ENCODE results near the gene IL17RD.

IL17RD gene

DNA sequence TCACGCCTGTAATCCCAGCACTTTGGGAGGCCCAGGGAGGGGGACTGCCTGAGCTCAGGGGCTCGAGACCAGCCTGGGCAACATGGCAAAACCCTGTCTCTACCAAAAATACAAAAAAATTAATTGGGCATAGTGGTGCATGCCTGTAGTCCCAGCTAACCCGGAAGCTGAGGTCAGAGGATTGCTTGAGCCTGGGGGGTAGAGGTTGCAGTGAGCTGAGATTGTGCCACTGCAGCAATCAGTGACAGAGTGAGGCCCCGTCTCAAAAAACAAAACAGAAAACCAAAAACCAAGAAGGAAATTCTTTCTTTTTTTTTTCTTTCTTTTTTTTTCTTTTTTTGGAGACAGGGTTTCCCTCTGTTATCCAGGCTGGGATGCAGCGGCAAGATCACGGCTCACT lies 101.2 kb downstream of the IL17RD start:
- DNase-seq: no peak

DNA sequence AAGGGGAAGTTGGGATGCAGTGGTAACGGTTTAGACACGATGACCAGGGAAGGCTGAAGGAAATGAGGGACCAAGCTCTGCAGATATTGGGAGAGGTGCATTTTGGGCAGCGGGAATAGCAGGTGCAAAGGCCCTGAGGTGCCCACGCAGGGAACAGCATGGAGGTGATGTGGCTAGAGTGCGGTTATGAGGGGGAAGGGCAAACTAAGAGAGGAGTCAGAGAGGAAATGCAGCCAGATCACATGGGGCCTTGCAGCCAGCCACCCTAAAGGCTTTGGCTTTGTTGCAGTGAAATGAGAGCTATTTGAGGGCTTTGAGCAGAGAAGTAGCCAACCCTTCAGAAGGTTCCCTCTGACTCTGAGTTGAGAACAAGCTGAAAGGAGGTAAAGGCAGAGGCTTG lies 102.1 kb downstream of the IL17RD start:
- no peak for DNase-seq

DNA sequence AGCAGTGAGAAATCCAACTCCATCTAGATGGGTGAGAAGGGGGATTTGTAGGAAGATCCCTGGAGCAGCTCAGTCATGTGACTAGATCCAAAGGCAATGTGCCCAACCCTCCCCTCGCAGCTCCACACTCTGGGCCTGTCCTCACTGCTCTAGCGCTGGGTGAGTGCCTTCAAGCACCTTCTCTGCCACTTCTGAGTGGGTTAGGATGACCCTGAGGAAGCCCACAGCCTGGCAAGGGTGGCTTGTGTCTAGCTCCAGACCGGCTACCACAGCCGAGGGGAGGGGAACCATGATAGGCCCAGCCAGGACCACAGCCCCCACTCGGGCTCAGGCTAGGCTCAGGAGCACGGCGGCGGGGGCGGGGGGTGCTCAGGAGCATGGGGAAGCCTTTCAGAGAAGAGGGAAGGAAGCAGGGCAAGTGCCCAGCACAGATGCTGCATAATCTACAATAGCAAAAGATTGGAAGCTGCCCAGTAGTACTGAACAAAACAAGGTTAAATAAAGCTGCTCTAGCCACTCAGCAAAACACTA lies 103.0 kb downstream of the IL17RD start:
- DNase-seq: no peak

DNA sequence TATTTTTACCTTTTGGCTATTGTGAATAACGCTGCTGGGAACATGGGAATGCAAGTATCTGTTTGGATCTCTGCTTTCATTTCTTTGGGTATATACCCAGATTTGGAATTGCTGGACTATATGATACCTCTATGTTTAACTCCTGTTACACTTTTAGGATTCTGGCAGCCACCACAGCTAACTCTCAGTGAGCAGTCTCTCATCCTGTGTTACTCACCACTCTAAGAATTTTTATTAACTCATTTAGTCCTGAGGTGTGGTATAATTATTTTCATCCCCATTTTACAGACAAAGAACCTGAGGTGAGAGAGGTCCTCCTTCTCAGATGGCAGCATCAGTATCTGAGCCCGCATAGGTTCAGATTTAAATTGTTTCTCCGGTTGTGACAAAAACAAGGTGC lies 103.6 kb downstream of the IL17RD start:
- DNase-seq: no peak

DNA sequence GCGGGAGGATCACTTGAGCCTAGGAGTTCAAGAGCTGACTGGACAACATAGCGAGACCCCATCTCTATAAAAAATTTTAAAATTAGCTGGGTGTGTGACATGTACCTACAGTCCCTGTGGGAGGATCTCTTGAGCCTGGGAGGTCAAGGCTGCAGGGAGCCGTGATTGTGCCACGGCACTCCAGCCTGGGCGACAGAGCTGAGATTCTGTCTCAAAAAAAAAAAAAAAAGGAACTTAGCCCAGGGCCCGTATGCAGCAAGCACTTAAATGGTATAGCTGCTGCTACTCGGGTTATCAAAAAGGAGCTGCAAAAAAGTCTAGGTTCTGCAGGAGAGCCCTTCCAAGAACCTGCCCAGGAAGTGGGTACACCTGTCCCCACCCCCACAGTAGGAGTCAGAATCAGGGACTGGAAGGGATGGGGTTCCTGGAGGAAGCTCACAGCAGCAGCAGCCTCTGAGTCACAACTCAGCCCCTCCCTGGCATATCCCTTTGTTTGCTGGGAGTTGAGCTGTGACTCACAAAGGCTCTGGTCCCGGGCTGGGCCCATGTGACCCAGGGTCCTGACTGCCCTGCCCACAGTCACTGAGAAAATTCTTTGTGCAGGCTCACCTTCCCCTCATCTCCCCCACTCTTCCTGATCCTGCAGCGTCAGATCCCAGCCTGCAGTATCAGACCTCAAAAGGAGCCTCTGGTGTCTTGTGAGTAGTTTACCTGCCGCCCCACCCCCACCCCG lies 104.9 kb downstream of the IL17RD start, which contains the start of gene SPATA12:
Gene SPATA12 (plus strand): TSS at position 576 of the 733 bp plus-strand sequence. CDS start 13,031 bp downstream, outside the sequence.
- DNase-seq: no peak

DNA sequence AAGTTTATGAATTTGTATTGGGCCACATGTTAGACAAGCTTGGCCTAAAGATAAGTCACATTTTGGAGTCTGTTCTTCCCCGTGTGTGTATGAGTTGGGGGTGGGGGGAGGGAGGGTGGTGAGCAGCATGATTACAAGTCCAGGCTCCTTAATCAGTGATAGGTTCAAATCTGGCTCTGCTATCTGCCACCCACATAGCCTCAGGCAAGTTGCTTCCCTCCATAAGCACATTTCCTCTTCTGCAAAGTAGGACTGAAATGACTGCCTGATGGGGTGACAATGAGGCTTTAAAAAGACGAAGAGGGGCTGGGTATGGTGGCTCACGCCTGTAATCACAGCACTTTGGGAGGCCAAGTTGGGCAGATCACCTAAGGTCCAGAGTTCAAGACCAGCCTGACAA lies 105.7 kb downstream of the IL17RD start:
- no peak for DNase-seq

DNA sequence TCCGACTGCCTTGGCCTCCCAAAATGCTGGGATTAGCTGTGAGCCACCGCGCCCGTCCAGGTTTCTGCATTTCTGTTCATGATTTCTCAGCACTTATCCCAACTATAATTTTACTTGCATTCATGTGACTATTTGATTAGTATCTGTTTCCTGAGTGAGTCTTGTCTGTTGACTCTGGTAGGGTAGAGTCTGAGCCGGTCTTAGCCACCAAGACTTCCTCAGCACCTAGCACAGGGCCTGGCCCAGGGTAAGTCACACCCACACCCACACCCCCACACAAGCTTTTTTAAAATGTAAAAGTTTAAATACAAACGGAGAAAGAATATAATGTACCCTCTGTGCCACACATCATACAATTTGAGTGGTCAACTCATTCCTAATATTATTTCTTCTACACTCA lies 107.8 kb downstream of the IL17RD start:
- no peak for DNase-seq

DNA sequence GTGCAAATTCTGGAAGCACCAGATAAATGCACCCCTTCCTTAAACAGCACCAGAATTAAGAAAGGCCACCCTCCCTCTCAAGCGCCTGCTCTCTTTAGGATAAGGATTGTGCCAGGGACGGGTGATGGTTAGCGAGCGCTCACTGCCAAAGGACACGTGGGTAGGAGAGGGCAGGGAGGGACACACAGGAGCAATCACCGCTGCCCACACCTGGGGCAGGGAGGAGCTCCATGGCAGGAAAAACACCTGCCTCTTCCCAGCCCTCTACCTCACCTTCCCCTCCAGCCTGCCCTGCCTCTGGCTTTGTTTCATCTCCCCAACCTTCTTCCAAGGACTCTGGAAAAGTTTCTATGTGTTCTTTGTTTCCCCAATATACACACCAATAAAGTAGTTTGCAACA lies 112.0 kb downstream of the IL17RD start:
- DNase-seq: no peak

DNA sequence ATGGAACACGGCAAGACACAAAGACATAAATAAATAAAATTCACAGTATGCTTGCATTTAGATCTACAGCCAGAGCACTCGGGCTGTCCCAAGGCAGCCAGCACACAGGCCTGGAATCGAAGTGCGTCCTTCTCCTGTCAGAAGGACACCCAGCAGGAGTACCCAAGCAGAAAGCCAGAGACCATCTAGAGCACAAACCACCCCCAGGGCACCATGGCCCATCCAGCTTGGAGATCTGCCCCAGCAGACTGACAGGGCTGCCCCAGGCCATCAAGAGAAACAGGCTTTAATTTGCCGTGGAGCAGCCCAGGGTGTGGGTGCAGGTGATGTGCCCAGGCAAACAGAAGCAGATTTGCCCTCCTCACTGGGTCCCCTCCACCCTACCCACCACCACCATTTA lies 112.5 kb downstream of the IL17RD start:
- DNase-seq: no peak

DNA sequence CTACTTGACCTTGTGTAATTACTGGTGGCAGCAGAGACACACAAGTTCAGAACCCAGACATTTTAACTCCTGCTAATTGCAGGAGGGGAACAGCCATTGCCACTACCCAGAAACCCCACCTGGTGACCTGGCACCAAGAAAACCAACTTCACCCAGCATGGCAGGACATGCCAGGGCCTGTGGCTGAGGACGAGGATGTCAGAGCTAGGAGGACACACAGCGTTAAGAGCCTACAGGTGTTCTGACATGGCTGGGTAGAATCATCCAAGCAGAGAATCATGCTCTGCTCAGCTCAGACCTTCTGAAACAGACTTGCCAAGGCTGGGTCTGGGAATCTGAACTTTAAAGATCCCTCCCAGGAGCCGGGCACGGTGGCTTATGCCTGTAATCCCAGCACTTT lies 116.4 kb downstream of the IL17RD start:
- DNase-seq: no peak

DNA sequence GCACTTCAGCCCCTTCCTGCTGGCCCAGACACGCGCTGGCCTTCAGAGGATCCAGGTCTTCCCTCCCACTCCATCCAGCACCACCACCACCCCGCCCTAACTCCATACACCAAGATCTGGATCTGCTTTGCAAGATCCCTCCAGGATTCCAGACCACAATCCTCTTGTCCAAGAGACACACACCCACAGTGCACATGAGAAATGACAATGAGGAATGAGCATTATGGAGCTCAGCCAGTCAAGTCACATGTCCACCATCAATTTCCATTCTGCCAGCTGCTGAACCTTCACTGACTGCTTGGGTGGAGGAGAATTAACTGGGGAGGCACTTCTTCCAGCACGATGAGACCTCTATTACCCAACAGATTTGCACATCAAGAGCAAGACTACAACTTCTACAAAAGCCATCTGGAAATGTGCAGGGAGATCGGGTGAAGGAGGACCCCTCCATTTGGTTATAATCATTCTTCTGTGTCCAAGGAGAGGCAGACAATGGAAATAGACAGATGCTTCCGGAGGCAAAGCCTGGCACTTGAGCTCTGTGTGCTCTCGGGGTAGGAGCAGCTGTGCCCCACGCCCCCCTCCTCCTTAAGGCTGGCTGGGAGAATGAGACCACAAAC lies 117.0 kb downstream of the IL17RD start:
- no peak for DNase-seq

DNA sequence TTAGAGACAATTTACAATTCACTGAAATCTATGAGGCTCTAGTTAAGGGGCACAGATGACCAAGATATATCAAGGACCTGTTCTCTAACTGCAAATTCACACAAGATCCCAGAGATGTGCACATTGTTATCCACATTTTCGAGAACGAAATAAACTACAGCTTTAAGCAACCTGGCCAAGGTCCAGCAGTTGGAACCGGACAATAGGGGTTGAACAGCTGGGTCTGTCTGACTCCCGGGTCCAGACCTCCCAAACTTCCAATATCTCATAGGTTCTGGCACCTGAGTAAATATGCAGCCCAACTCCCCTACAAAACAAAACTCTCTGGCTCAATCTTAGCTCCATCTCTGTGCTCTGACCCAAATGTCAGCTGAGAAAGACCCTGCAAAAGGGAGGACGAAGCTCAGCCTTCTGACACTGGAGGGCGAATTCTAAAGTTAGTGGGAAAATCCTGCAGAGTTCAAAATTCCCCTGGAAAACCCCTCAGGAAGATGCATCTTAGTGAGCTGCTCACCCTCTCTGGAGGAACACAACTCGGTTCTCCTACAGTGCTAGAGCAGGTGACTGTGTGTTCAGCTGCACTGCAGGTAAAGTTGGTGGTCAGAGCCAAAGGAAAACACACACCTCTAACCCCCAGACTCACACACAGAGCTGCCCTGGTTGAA lies 118.9 kb downstream of the IL17RD start:
- DNase-seq: no peak

DNA sequence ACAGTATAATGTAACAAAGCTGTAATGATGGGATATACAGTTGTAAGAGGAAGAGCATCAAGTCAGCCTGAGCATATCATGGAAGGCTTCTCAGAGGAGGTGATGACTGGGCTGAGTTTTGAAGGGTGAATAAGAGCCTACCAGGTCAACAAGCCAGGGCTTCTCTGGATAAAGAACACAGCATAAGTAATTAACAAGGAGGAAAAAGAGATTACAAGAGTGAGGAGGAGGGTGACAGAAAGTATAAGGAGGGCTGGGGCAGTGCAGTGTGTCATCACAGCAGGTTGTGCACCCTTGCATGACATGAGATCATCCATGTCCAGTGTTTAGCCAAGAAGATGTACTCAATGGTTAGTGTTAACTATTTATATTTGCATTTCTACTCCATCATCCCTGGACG lies 121.6 kb downstream of the IL17RD start:
- no peak for DNase-seq

DNA sequence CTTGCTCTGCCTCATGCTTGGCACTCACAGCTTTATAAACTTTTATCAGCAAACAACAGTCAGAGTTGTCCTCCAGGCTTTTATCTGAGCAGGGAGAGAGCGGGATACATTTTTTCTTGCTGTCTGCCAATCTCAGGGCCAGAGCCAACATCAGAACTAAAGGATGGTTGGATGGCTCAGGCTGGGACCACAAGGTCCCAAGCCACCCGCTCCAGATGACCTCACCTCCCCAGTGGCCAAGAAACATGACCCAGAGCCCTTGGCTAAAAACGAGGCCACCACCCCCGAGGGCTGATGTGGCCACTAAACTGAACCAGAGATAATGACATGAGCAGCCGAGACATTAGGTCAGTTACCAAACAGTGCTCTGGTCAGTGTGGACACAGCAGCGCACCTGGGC lies 123.5 kb downstream of the IL17RD start:
- DNase-seq: no peak
